ENCODE measurements around the gene COMMD7.

GRCh38 chr20:32672982-32673851 is 70.0 kb downstream of the COMMD7 start:
- peak; percentile 52 for TF ChIP-seq CTCF (conservative IDR thresholded peaks at IDR 0.05; ENCODE audit: low read length)
- TF ChIP-seq EZH2phosphoT487 (IDR thresholded peaks at IDR 0.05; ENCODE audit: borderline replicate concordance, low read depth, low read length), result no peak
